A673 (cell line): ENCODE data around the gene SGO2. TPM values are rescaled to one million over a fixed set of nuclear protein-coding genes. Genes with fewer than 3 reads are reported as not detected.

Experiments used
- BruUV-seq: library from RNA; stranded (reverse); fragments of 400-500 nt; replicated peaks from 2 replicates; lab custom pipeline; 2021; lab: Mats Ljungman, UMichigan
- CTCF ChIA-PET: fragments of 300-600 bp; sonication (Branson Sonifier 250); formaldehyde crosslinking; loops from one replicate; lab custom pipeline; 2022; ENCODE audit warnings: antibody characterized with exemption; lab: Charles Lee
- POLR2A ChIA-PET: fragments of 300-600 bp; sonication (Branson Sonifier 250); formaldehyde crosslinking; loops from one replicate; lab custom pipeline; 2022; ENCODE audit warnings: antibody characterized with exemption; ENCODE audit not compliant: low non-redundant PET; lab: Charles Lee
- DNase-seq: peaks from one replicate; pipeline ENCODE4 v3.0.0-alpha.2; 2015; ENCODE audit warnings: low spot score
- H3K27ac ChIP-seq: fragments of 200-600 bp; sonication (generic); 2 replicates; pipeline ENCODE4 v1.5.1; 2016; ENCODE audit warnings: mixed run types, low read depth, mild to moderate bottlenecking, mixed read lengths, antibody characterized with exemption, low read length; ENCODE audit not compliant: poor library complexity, severe bottlenecking
- H3K27me3 ChIP-seq: fragments of 200-600 bp; sonication (generic); replicated peaks from 2 replicates; pipeline ENCODE4 v1.6.1; 2017; ENCODE audit warnings: mixed run types, low read depth, mild to moderate bottlenecking, mixed read lengths, antibody characterized with exemption, low read length; ENCODE audit not compliant: insufficient read depth, poor library complexity
- H3K36me3 ChIP-seq: fragments of 200-600 bp; sonication (generic); 2 replicates; pipeline ENCODE4 v1.6.1; 2016; ENCODE audit warnings: mixed run types, mild to moderate bottlenecking, mixed read lengths, antibody characterized with exemption, low read length; ENCODE audit not compliant: insufficient read depth, poor library complexity, severe bottlenecking
- H3K4me1 ChIP-seq: fragments of 200-600 bp; sonication (generic); 2 replicates; pipeline ENCODE4 v1.6.1; 2017; ENCODE audit warnings: mixed run types, mild to moderate bottlenecking, mixed read lengths, antibody characterized with exemption, low read length; ENCODE audit not compliant: insufficient read depth, poor library complexity, severe bottlenecking
- H3K4me3 ChIP-seq: fragments of 200-600 bp; sonication (generic); 2 replicates; pipeline ENCODE4 v1.5.1; 2016; ENCODE audit warnings: low read depth, mixed run types, mild to moderate bottlenecking, mixed read lengths, low read length; ENCODE audit not compliant: poor library complexity, severe bottlenecking
- H3K9me3 ChIP-seq: fragments of 200-600 bp; sonication (generic); 2 replicates; pipeline ENCODE4 v1.6.1; 2016; ENCODE audit warnings: mixed run types, low read depth, mild to moderate bottlenecking, mixed read lengths, antibody characterized with exemption, low read length; ENCODE audit not compliant: poor library complexity, severe bottlenecking
- EZH2 ChIP-seq: fragments of 200-600 bp; sonication (generic); IDR thresholded peaks from 2 replicates; pipeline ENCODE4 v1.6.1; 2017; ENCODE audit warnings: borderline replicate concordance, low read depth, mild to moderate bottlenecking, mixed read lengths, antibody characterized with exemption, low read length; ENCODE audit not compliant: poor library complexity, severe bottlenecking
- intact Hi-C: fragments of 100-400 bp; cut with micrococcal nuclease; formaldehyde crosslinking; loops from one replicate; pipeline ENCODE4 v1.10.0; 2022; ENCODE audit not compliant: unreplicated experiment
- total RNA-seq: library from RNA; stranded (reverse); gene quantifications from 2 replicates; pipeline ENCODE4 v1.2.3, GENCODE V29; 2021
- TF ChIP-seq, protein P1 (sequence below): fragments of 300-800, 200-600 bp; sonication (generic); conservative IDR thresholded peaks from 2 replicates; pipeline ENCODE4 v1.5.1; 2017; ENCODE audit warnings: low read depth, mild to moderate bottlenecking, antibody characterized with exemption, low read length, moderate library complexity, mixed read lengths

SGO2 gene
- total RNA-seq, 1 experiment from 2014 or later, result 37.3 TPM

- H3K27ac ChIP-seq, result no peak overlapping the region
- ChIA-PET POLR2A (no interaction called here), CTCF (no interaction called here)
- no peak for DNase-seq
- no peaks in the 10 kb centered on the region for H3K36me3 ChIP-seq
- H3K27me3 ChIP-seq, result no peaks in the 10 kb centered on the region
- no peaks in the 10 kb centered on the region for H3K4me1 ChIP-seq
- intact Hi-C loops, result loop anchor here (2.0 to 5.0 kb wide), 2 partner anchors 172 to 499 kb away; partner anchors contain the start of gene SPATS2L
- H3K9me3 ChIP-seq, result no peaks in the 10 kb centered on the region
- H3K4me3 ChIP-seq, result no peak overlapping the region
- TF ChIP-seq, protein P1, sequence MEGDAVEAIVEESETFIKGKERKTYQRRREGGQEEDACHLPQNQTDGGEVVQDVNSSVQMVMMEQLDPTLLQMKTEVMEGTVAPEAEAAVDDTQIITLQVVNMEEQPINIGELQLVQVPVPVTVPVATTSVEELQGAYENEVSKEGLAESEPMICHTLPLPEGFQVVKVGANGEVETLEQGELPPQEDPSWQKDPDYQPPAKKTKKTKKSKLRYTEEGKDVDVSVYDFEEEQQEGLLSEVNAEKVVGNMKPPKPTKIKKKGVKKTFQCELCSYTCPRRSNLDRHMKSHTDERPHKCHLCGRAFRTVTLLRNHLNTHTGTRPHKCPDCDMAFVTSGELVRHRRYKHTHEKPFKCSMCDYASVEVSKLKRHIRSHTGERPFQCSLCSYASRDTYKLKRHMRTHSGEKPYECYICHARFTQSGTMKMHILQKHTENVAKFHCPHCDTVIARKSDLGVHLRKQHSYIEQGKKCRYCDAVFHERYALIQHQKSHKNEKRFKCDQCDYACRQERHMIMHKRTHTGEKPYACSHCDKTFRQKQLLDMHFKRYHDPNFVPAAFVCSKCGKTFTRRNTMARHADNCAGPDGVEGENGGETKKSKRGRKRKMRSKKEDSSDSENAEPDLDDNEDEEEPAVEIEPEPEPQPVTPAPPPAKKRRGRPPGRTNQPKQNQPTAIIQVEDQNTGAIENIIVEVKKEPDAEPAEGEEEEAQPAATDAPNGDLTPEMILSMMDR, result no peak
- no peak for TF ChIP-seq EZH2
- no TSS peak for BruUV-seq
Observed at GRCh38 chr2:200479692-200480265, 46.2 kb upstream of the SGO2 start.

DNA sequence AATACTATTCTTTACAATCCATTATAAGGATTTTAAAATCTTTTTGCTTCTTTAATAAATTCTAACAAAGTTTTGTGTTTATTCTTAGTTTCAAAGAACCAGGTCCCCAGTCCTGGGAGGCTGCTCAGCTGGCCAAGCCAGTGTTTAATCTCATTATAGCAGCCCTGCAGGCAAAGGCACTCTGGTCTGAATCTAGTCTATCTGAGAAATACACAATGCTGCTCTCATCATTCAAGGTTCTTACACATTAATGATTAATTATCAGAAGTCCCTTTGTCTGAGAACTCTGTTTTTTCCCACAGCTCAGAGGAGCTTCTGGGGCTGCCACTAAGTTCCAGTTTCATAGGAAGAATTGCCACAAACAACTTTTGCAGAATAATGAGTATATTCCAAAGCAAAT, 43.8 kb upstream of the SGO2 start:
- no peaks in the 10 kb centered on the region for H3K4me1 ChIP-seq
- BruUV-seq, result no TSS peak
- no peak overlapping the region for H3K4me3 ChIP-seq
- no peak for TF ChIP-seq EZH2
- TF ChIP-seq, protein P1, result no peak
- no peaks in the 10 kb centered on the region for H3K9me3 ChIP-seq
- DNase-seq, result no peak
- H3K27ac ChIP-seq, result no peak overlapping the region
- POLR2A ChIA-PET, result interaction anchor here (0.6 kb wide), 1 partner anchor 103 kb away, joined by 3 read pairs; no protein-coding TSS in a partner anchor
- CTCF ChIA-PET, result interaction anchor here (0.7 to 1.3 kb wide), 3 partner anchors 173 to 585 kb away, joined by 3 to 7 read pairs (median 3); no protein-coding TSS in a partner anchor
- H3K27me3 ChIP-seq, result no peaks in the 10 kb centered on the region
- intact Hi-C loops, result loop anchor here (5.0 kb wide), 1 partner anchor 175 kb away; the partner anchor contains the start of gene SPATS2L
- H3K36me3 ChIP-seq, result no peaks in the 10 kb centered on the region

DNA sequence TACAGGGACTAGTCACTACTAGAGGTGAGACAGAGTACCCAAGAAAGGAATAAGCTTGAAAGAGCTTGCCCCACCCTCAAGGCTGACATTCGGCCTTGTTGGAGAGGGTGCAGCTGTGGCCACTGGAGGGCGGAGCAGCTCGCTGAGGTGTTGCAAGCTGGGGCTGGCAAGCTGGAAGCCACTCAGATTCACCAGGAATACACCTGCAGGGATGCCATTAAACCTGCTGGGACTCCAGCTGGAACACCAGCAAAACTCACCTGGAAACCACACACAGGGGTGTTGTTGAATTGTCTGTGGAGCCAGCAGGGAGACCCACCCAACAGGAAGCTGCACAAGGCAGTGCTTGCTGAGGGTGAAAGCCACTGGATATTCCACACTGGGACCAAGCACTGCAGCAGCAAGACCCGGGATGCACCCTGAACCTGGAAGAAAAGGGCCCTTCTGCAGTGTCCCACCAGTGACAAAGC, 42.2 kb upstream of the SGO2 start:
- ChIA-PET CTCF (interaction anchor here (1.1 to 1.3 kb wide), 3 partner anchors 220 to 499 kb away, joined by 3 to 10 read pairs (median 4); no protein-coding TSS in a partner anchor), POLR2A (no interaction called here)
- BruUV-seq, result no TSS peak
- no peaks in the 10 kb centered on the region for H3K9me3 ChIP-seq
- H3K27me3 ChIP-seq, result no peaks in the 10 kb centered on the region
- peak; percentile 40 for DNase-seq
- no peak overlapping the region for H3K4me3 ChIP-seq
- no peaks in the 10 kb centered on the region for H3K36me3 ChIP-seq
- TF ChIP-seq, protein P1, result peak; percentile 59
- no peak for TF ChIP-seq EZH2
- intact Hi-C loops, result loop anchor here (5.0 kb wide), 1 partner anchor 176 kb away; the partner anchor contains the start of gene SPATS2L
- H3K4me1 ChIP-seq, result no peaks in the 10 kb centered on the region
- H3K27ac ChIP-seq, result no peak overlapping the region
